HG02970 (cell line): Measurements from ENCODE around the gene EPS8L2.
"Not testable (repeated sequence)": the region's sequence is repeated elsewhere in the genome, so short reads cannot be mapped to it uniquely, and the experiment has no call there.

Experiments
- ATAC-seq: cut with Tn5 transposase; IDR thresholded peaks from one replicate; pipeline ENCODE4 v1.9.1; 2021; ENCODE audit warnings: mild to moderate bottlenecking, moderate library complexity, moderate number of reproducible peaks; ENCODE audit not compliant: unreplicated experiment, low FRiP score

The EPS8L2 gene

DNA sequence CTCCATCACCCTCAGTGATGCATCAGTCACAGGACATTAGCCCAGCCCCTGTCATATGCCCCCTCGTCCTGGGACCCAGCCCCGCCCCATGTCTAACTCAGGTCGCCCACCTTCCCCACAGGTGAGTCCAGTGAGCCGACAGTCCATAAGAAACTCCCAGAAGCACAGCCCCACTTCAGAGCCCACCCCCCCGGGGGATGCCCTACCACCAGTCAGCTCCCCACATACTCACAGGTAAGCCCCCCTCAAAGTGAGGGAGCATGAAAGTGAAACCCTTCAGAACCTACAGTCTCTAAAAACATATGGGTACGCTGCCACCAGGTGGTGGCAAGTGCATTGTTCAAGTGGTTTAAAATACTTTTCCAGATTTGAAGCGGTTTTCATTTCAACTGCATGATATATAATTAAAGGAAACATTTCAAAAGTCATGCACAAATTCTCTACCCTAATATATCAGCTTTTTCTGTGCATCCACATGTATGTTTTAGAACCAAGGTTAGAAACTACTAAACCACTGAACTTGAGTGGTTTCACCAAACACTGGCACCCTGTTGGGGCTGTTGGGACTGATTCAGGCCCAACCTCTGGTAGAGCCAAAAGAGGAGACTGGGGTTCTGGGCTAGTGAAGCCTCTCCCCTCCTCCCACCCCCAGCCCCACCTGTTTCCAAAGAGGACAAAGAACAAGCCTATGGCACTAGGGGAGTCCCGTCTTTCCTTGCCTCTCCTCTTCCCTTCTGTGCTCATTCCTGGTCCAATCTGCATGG is 17.3 kb downstream of the EPS8L2 start:
- no peak for ATAC-seq

DNA sequence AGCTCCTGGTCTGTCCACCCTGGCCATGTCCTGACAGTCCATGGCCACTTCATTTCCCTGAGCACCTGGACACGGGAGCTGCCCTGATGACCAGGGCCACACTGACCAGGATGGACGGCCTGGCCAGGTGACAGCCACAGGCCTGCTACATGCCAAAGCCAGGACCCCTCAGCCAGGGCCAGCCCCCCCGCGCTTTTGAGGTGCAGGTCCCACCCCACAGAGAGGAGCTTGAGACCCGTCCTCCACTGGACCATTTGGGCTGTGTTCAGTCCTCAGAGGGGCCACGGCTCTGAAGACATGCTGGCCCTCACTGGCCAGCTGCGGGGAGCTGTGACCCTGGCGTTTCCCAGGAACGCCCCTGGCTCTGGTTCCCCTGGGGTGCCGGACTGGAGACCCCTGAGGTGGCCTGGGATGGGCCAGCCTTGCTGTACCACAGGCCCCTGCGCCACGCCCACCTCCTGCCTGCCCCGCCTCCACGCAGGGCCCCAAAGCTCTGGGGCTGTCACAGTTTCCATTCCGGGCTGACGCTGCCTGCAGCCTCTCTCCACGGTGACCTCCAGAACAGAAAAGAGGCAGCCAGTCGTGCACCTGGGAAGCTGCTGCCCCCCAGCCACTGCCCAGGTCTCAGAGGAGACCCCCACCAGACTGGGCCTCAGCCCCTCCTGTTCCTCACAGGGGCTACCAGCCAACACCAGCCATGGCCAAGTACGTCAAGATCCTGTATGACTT is 18.2 kb downstream of the EPS8L2 start:
- no peak for ATAC-seq

DNA sequence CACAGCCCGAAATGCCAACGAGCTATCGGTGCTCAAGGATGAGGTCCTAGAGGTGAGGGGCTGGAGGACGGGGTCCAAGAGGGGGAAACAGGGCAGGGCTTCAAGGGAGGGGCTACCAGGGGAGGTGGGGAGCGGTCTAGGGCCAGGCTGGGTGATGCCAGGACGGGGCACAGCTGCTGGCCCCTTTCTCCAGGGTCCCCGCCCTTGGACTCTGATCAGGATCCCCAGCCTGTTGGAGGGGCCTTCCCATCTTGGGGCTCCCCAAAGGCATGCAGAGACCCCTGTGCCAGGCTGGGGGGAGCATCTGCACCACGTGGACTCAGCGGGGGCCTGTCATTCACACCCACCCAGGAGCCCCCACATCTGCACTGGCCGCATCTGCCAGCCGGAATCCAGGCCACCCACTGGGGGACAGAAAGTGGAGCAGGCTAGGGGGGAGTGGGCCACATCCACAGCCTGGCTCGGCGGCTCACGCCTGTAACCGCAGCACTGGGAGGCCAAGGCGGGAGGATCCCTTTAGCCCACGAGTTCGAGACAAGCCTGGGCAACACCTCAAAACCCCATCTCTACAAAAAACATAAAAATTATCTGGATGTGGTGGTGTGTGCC is 18.9 kb downstream of the EPS8L2 start:
- no peak for ATAC-seq

DNA sequence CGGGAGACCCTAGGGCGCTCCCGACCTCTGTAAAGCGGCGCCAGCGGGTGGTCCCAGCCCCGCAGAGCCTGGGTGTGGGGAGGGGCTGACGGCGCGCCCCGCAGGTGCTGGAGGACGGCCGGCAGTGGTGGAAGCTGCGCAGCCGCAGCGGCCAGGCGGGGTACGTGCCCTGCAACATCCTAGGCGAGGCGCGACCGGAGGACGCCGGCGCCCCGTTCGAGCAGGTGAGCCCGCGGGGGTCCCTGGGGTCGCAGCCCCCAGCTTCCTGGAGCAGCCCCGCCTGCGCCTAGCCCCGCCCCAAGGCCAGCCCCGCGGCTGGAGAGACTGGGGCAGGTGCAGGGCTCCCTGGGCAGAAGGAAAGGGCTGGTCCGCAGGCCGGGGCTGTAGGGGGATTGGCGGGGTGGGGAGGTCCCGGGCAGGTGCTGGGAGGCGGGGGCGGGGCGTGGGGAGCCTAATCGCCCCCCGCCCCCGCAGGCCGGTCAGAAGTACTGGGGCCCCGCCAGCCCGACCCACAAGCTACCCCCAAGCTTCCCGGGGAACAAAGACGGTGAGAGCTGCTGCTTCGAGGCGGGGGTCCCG is 19.7 kb downstream of the EPS8L2 start:
- no peak for ATAC-seq

DNA sequence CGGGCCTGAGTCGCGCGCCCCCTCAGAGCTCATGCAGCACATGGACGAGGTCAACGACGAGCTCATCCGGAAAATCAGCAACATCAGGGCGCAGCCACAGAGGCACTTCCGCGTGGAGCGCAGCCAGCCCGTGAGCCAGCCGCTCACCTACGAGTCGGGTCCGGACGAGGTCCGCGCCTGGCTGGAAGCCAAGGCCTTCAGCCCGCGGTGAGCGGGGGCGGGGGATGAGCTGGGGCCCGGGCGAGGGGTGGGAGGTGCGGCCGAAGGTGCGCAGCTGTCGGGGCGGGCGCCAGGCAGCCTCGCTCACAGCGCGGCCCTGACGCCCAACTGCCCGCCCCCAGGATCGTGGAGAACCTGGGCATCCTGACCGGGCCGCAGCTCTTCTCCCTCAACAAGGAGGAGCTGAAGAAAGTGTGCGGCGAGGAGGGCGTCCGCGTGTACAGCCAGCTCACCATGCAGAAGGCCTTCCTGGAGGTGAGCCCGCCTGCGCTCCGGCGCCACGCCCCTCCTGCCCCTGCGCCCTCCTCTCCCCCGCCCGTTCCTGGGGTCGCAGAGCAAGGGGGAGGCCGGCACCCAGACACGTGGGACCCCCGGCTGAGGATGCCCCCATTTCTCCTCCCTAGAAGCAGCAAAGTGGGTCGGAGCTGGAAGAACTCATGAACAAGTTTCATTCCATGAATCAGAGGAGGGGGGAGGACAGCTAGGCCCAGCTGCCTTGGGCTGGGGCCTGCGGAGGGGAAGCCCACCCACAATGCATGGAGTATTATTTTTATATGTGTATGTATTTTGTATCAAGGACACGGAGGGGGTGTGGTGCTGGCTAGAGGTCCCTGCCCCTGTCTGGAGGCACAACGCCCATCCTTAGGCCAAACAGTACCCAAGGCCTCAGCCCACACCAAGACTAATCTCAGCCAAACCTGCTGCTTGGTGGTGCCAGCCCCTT is 20.5 kb downstream of the EPS8L2 start:
- no peak for ATAC-seq

DNA sequence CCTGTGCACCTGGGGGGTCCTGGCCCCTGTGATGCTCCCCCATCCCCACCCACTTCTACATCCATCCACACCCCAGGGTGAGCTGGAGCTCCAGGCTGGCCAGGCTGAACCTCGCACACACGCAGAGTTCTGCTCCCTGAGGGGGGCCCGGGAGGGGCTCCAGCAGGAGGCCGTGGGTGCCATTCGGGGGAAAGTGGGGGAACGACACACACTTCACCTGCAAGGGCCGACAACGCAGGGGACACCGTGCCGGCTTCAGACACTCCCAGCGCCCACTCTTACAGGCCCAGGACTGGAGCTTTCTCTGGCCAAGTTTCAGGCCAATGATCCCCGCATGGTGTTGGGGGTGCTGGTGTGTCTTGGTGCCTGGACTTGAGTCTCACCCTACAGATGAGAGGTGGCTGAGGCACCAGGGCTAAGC is 21.3 kb downstream of the EPS8L2 start:
- ATAC-seq, result no peak

DNA sequence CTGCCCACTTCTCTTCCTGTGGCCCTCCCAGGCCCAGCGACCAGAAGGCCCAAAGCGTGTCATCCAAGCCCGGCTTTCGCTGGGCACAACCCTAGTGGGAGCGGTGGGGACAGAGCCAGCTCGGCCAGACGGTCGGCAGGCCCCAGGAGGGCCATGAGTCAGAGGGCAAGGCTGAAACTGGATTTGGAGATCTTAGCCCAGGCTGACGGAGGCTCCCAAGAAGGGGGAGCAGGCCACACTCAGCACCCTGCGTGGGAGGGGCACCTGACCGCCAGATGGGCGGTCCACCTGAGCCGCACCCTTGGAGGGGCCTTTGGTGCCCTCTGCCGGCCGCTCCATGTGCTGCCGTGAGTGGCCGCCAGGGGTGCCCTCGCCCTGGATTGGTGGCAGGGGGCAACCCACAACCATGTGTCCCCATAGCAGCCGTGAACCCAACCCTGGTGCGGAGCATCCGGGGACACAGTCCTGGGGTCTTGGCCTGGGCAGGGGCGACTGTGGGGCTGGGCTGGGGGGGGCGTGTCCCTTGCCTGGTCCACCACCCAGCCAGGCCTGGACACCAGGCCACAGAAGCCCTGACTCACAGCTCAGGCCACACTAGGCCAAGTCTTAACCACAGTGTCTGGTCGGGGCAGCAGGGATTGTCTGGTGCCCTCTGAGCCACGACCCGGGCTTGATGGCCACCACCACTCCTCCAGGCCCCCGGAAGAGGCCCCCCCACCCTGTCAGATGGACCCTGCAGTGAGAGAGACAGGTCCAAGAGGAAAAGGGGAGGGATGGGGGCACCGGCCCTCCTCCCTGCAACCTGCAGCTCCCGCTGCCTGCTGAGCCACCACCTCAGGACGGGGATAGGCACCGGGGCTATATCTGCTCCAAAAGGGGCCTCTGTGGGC is 22.1 kb downstream of the EPS8L2 start:
- ATAC-seq, result no peak

DNA sequence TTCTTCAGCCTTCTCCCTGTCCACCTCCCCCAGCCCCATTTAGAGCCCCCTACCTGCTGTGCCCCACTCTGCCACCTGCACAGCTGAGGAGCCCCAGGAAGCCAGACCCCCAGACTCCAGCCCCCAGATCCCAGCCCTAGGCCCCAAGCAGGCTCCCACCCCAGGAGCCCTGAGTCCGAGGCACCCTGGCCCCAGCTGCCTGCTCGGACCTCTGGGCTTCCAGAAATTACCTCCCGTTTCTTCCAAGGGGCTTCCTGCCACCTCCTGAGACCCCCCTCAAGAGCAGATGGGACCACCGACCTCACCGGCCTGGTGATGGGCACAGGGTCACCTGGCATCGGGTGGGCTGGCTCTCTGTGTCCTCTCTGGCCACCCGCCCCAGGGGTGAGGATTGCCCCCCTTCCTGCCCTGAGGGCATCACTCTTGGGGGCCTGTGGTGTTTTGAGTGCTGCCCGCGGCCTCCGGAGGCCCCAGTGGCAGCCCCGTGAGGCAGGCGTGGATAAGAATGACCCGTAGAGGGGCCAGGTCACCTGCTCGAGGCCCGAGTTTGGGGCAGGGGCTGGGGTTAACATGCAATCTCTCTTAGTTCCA is 23.0 kb downstream of the EPS8L2 start:
- no peak for ATAC-seq

DNA sequence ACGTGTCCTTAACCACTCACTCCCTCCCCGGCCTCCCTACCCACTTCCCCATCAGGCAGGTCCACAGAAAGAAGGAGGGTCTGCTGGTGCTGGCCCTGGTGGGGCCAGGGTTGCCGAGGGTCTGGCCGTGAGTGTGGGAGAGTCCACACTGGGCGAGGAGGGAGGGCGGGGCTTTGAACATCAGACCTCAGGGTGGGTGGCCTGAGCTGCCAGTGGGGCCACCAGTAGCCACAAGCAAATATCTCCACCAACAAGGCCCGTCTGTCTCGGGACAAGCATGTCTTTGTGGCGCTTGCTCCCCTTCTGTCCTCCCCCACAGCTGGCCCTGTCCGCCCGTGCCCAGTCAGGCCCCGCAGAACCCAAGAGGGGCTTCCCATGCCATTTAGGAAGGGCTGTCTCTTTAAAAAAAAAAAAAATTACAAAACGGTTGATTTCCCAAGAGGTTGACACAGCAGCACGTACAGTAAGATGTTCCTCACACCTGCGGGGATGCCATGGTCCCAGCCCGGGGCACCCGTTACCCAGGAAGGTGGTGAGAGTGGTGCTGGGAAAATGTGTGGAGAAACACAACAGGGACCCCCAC is 23.6 kb downstream of the EPS8L2 start:
- no peak for ATAC-seq

DNA sequence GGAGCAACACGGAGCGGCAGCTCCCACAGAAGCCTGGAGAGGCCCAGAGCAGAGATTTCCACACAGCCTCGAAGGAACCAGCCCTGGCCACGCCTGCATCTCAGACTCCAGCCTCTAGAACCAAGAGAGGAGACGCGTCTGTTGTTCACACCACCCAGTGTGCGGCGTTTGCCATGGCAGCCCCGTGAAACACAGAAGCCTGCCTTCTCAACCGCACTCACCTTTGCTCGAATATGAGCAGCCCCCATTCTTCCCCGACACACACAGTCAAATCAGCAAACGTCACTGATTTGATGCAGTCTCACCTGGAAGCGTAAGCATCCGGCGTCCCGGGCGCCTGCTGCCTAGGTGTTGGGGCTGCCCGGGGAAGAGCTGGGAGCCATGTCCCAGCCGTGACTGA is 27.0 kb downstream of the EPS8L2 start:
- ATAC-seq, result no peak

DNA sequence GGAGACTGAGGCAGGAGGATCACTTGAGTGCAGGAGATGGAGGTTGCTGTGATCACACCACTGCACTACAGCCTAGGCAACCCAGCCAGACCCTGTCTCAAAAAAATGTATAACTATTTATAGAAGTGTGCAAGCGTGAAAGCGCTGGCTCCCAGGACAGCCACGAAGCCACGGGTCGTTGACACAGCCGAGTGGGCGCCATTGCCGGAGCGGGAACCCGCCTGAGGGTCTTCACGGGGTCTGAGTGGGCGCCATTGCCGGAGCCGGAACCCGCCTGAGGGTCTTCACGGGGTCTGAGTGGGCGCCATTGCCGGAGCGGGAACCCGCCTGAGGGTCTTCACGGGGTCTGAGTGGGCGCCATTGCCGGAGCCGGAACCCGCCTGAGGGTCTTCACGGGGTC is 28.5 kb downstream of the EPS8L2 start:
- not testable (repeated sequence) for ATAC-seq

DNA sequence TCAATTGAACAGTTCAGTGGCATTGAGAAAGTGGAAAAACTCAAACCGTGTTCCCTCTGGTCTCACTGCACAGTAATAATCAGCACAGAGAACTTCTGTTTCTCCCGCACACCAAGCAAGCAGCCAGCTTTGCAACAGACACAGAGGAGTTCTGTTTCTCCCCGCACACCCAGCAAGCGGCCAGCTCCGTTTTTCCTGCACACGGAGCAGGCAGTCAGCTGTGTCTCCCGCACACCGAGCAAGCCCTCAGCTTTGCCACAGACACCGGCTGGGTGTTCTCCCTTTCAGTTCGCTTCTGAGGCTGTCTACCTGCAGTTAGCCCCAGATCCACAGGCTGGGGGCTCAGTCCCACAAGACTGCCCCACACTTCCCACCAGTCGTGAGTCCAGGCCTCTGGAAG is 31.3 kb downstream of the EPS8L2 start:
- no peak for ATAC-seq

DNA sequence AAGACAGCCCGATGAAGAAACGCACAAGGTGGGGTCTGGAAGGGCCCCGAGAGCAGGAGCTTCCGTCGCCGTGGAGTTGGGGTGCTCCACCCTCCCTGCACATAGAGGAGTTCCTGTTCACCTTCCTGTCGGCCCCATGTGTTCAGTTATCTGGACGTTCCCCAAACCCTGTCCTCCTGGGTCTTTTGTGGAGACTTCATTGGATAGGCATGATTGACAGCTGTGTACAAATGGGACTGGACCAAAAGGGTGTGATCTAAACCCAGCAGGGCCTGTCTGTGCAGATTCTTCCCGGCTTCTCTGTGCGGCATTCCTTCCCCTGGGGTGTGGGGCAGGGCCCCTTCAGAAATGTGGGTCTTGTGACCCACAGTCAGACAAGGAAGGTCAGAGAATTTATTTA is 31.9 kb downstream of the EPS8L2 start:
- not testable (repeated sequence) for ATAC-seq

DNA sequence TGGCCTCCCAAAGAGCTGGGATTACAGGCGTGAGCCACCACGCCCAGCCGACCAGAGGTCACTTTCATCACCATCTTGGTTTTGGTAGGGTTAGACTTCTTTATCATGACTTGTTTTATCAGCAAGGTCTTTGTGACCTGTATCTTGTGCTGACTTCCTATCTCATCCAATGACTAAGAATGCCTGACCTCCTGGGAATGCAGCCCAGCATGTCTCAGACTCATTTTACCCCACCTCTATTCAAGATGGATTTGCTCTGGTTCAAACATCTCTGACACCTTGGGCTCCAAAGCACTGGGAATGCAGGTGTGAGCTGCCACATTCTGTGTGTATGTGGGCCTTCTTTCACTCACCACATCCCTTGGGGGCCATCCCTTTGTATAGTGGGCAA is 36.1 kb downstream of the EPS8L2 start:
- ATAC-seq, result no peak

DNA sequence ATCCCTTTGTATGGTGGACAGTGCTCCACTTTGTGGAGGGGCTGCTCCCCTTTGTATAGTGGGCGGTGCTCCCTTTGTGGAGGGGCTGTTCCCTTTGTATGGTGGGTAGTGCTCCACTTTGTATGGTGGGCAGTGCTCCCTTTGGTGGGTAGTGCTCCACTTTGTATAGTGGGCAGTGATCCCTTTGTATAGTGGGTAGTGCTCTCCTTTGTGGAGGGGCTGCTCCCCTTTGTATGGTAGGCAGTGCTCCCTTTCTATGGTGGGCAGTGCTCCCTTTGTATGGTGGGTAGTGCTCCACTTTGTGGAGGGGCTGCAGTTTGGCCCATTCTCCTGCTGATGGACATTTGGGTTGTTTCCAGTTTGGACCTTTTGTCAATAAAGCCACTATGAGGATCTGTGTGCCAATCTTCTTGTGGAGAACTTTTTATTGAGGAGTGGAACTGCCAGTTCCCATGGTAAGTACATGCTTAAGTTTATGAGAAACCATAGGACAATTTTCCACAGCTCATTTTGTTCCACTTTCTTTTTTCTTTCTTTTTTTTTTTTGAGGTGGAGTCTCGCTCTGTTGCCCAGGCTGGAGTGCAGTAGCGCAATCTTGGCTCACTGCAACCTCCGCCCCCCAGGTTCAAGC is 36.7 kb downstream of the EPS8L2 start:
- ATAC-seq, result no peak

DNA sequence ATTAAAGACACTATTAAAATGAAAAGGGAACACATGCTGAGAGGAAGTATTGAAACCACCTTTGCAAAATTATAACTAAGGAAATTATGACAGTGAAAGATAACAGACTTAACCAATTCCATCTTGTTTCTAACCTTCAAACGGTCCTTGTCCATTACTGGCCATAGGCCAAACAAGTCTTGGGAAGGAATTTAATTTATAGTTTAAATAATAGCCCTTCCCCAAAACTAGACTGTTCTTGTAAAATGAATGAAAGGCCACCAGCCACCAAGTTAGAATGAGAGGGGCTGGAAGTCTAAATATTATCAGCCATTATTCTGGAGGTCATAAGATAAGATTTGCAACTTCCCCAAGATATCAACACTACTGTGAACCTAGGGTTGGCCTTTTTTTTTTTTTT is 39.4 kb downstream of the EPS8L2 start:
- ATAC-seq, result no peak

DNA sequence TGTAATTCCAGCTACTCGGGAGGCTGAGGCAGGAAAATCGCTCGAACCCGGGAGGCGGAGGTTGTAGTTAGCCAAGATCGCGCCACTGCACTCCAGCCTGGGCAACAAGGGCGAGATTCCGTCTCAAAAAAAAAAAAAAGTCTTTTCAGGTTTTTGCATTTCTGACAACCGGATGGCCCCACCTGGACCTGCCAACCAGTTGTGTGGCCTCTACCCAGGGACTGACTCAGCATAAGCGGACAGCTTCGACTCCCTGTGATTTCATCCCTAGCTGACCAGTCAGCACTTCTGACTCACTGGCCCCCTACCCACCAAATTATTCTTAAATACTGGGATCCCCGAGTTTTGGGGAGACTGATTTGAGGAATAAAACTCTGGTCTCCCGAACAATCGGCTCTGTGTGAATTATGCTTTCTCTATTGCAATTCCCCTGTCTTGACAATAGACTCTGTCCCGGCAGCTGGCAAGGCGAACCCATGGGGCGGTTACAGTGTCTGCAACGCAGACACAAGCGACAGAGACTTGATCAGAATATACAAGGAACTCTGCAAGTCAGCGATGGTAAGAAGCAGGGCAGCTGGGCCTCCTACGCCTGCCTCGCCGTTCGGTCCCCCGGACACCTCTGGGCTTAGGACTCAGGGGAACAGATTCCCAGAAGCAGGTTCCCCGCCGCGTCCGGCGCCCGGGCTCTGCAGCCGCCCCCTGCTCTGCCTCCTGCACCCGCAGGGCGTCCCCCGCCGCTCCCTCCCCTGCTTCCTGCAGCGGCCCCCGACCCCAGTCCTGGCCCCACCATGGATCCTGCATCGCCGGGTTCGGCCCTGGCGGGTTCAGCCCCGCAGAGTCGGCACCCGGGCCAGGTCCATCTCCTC is 40.5 kb downstream of the EPS8L2 start:
- no peak for ATAC-seq
